ENCODE data around the gene TGFBR3.

Gene TGFBR3

DNA sequence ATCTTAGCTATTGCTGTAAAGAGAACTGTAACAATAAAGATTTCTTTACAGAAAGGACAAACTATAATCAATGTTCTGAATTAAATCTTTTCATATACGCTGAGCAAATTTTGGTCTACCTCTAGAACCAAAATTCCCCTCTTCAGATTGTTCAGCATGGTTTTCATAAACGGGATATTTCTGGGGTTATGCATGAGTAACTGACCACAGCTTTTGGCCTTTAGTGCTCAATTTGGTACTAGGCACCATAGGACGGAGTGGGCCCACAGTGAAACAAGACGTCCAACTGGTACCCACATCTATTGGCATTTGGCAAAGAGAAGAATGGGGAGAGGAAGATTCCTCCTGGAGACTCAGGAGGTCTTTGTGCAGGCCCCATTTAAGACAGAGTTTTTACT lies 184.5 kb downstream of the TGFBR3 start:
- no peak for DNase-seq

DNA sequence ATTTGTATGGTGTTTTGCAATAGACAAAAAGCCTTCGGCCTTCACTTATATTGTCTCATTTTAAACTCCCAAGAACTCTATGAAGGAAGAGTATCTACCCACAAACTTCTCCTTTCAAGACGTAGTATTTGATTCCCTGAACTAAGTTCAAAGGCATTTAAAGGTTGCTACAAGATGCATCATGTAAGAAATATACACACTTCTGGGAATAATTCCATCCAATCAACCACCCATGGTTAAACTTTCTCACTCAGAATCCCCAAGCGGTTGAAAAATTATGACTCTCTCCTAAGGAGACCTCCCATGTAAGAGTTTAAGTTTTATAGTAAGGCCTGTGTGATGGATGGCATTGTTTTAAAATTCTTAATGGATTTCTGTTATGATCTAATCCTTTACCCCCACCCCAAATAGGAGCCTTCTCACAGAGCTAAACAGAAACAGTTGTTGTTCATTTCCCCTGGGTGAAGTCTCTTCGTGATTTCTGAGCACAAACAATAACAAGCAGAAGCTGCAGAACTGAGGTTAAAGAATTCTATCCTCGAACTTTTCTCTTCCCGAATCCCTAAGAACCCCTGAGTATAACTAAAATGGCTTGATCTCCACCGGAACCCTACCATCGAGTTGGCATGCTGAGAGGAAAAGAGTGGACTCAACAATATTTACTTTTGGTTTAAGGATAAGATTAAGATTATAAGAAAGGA lies 185.0 kb downstream of the TGFBR3 start:
- no peak for DNase-seq

- DNase-seq: no peak
Measured at GRCh38 chr1:91700332-91700731, 185.6 kb downstream of the TGFBR3 start.

DNA sequence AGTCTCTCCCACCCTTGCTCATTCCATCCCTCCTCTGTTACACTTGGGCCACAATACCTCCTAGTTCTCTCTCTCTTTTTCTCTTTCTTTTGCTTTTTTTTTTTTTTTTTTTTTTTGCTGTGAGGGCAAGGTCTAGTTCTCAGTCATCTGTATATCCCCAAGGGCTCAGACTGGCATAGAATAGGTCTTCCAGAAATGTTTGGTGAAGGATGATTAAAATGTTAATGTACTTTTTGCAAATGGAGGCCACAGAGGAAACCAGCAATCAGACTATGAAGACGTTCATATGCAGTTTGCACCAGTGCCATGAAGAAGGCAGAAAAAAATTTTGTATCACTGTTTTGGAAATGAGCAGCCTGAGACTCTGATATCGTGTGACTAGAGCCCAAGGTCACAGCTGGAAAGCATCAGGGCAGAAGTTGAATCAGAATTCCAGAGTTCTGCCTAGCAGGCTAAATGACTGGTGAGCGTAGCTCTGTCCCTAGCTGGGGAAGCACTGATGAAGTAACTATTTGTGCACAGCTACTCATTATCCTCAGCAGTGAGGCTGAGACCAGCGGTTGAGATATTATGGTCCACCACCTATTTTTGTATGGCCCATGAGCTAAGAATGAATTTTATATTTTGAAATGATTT lies 186.5 kb downstream of the TGFBR3 start:
- no peak for DNase-seq

DNA sequence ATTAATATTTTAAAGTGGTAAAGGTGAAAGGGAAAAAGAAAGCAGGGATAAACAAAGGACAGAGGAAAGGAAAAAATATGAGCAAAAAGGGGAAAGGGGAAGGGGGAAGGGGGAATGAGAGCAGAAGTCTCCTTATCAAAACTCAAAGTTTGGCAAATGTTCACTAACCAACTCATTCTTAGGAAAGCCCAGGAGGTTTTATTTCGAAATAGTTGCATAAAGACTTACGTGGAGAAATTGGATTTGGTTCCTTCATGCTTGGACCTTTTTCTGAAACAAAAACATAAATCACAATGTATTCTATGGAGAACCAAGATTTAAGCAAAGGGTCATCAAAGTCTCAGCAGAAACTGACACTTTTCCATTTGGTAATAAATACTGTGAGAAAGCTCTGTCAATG lies 188.1 kb downstream of the TGFBR3 start:
- no peak for DNase-seq

DNA sequence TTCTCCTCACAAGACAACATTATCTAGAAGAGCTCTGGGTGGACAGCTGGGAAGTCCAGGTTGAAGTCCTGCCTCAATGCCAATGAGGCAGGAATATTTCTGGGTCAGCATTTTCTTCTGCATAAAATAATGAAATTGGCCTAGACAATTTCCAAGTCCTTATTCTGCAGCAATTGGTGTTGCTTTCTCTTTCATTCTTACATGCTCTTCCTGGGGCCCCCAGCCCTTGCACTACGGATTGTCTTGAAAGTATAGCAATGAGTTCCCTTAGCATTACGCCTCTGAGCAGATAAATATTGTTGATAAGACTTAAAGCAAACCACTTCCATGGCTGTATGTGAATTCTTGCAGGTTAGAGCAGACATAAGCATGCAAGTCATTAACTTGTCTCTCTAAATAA lies 188.5 kb downstream of the TGFBR3 start:
- DNase-seq: peak; percentile 9

- DNase-seq: no peak
Measured at GRCh38 chr1:91696321-91696720, 189.6 kb downstream of the TGFBR3 start.

- DNase-seq: no peak
Measured at GRCh38 chr1:91693557-91693956, 192.4 kb downstream of the TGFBR3 start.

DNA sequence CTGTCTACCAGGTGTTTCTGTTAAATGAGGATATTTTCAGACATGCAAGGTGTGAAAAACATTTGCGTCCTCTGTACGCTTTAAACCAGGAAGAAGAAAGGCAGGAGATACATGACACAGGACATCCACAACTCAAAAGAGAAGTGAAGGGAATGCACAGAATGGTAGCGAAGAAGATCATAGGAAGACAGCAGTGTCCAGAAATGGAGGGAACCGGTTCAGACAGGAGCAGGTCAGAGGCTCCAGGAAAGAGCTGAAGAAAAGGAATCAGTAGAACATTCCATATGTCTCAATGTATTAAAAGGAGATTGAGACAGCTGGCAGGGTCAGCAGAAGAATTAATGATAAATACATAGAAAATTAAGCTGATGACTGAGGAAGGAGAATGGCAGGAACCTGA lies 194.4 kb downstream of the TGFBR3 start:
- DNase-seq: no peak

GRCh38 chr1:91689641-91690481 lies 196.1 kb downstream of the TGFBR3 start:
- no peak for DNase-seq

DNA sequence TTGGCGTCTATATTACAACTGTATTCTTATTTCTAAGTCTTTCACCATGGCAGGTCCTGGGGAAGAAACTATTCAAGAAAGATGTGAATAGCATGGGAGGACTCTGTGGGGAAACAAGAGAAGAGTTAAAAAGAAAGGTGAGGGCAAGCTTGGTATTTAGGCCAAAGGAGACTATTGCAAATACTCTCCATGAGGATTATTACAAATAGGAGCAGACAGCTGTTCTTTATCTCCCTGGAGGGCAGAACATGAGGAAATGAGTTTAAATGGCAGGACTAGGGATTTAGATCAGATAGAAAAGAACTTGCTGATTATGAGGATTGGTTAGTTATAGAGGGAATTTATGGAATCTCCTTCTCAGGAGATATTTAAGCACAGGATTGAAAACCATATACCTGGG lies 198.5 kb downstream of the TGFBR3 start:
- DNase-seq: no peak

DNA sequence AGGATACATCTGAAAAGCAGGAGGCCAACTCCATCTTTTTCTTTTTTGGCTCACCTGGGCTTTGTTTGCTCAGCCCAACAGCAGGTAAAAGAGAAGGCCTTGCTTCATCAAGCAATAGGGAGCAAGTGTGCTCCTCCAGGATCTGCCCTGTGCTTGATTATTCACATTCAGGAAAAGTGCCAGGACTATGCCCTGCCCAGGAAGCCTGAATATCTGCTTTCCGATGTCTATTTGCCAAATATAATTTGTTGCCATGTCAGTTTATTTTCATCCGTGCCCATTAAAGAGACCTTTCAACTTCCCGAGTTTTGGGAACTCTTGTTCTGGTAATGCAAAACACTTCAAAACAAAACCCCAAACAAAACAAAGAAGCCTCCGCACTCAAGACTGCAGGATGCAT lies 200.0 kb downstream of the TGFBR3 start:
- DNase-seq: no peak

DNA sequence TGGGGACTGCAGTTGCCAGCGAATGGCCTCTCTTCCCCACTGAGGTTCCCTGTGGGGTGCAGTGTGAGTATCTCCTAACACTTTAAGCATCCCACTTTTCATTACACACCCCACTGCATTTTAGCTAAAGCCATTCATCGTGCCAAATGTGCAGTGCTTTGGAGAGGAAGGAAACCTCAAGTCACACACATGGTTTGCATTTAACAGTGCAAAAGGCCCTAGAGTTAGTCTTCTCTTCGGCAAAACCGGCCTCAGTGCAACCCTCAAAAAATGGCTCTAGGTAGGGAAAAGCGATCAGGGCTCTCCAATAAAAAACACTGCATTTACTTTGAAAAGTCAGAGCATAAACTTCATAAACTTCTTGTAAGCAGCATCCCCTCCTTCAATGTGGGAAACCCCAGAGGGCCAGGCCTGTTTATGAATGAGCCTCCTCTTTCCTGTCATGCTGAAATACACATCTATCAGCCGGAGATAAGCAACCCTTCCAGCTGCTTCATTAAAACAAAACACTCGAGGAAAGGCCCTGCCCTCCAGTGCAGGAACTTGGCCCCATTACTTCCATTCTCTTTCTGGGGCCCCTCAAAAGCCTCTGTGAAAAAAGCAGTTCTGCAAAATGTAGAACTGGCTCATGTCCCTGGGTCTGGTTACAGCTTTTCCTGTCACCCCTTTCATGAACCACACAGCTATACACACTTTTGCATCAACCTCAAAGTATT lies 201.3 kb downstream of the TGFBR3 start:
- DNase-seq: no peak

DNA sequence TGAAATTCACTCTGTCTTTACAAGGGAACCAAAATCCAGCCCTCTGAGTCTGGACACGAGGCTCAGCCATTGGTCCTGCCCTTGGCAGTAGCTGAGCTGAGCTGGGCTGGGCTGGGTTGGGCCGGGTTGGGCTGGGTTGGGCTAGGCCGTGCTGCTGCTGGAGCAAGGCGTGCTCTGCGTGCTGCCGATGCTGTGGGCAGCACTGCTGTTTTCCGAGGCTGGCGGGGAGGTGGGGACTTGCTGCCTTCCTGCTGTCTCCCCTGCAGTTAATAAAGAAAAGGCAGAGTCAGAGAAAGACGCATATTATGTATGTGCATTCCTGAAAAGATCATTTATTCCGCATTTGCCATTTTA lies 202.4 kb downstream of the TGFBR3 start:
- no peak for DNase-seq

- no peak for DNase-seq
Measured at GRCh38 chr1:91682882-91683597, 202.9 kb downstream of the TGFBR3 start.

GRCh38 chr1:91680556-91681155 lies 205.3 kb downstream of the TGFBR3 start:
- no peak for DNase-seq

- no peak for DNase-seq
Measured at GRCh38 chr1:91679446-91679845, 206.5 kb downstream of the TGFBR3 start.

GRCh38 chr1:91676030-91676429 lies 209.9 kb downstream of the TGFBR3 start:
- no peak for DNase-seq

GRCh38 chr1:91674107-91674506 lies 211.8 kb downstream of the TGFBR3 start:
- DNase-seq: no peak

GRCh38 chr1:91673613-91674012 lies 212.3 kb downstream of the TGFBR3 start:
- no peak for DNase-seq

- no peak for DNase-seq
Measured at GRCh38 chr1:91672601-91673161, 213.3 kb downstream of the TGFBR3 start.

DNA sequence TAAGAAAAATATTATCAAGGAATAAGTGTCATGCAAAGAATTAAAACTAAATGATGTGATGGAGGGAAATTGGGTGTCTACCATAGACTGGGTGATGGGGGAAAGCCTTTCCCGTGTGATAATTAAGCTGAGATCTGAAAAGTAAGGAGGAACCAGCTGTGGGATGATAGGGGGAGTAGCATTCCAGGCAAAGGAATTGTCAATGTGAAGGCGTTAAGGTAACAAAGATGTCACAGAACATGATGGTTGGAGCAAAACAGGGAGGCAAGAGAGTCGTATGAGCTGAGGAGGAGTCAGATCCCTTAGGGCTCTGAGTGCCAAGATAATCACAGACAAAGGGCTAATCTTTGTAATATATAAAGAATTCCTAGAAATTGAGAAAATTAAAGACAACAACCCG lies 215.2 kb downstream of the TGFBR3 start:
- no peak for DNase-seq

Measured in activated CD4-positive, alpha-beta T cell treated with anti-CD3 and anti-CD28 coated beads, Interleukin-2, amount 50 U/mL, for 1 hour (primary cell).